EL (cell line): Measurements from ENCODE around the gene SPRR1A.

Experiments used
- DNase-seq: peaks from one replicate; pipeline ENCODE4 v3.0.0-alpha.2; 2016

The SPRR1A gene

GRCh38 chr1:153032677-153033308 is 48.9 kb downstream of the SPRR1A start:
- DNase-seq = peak; percentile 76

GRCh38 chr1:153035211-153035610 is 51.3 kb downstream of the SPRR1A start:
- no peak for DNase-seq
